OCI-M1 (cell line): ENCODE results near the gene TRPM3.

Experiments used
- DNase-seq: peaks from one replicate; lab custom pipeline; 2025; lab: John Stamatoyannopoulos, UW

Gene TRPM3

GRCh38 chr9:70580606-70581195 lies 540.7 kb downstream of the TRPM3 start:
- DNase-seq = peak; percentile 19

- DNase-seq = no peak
These were observed 541.7 kb downstream of the TRPM3 start for GRCh38 chr9:70579686-70580085.

GRCh38 chr9:70578720-70579119 lies 542.7 kb downstream of the TRPM3 start:
- DNase-seq = peak; percentile 14

- DNase-seq = no peak
These were observed 543.8 kb downstream of the TRPM3 start for GRCh38 chr9:70577671-70578070.

GRCh38 chr9:70576116-70576515 lies 545.3 kb downstream of the TRPM3 start:
- DNase-seq = no peak

GRCh38 chr9:70574151-70574837 lies 547.1 kb downstream of the TRPM3 start:
- no peak for DNase-seq

- DNase-seq = no peak
These were observed 548.1 kb downstream of the TRPM3 start for GRCh38 chr9:70573308-70573707.

GRCh38 chr9:70571258-70571657 lies 550.2 kb downstream of the TRPM3 start:
- no peak for DNase-seq

- DNase-seq = no peak
These were observed 551.6 kb downstream of the TRPM3 start for GRCh38 chr9:70569791-70570190.

- DNase-seq = no peak
These were observed 552.2 kb downstream of the TRPM3 start for GRCh38 chr9:70569070-70569772.

- DNase-seq = no peak
These were observed 553.9 kb downstream of the TRPM3 start for GRCh38 chr9:70567511-70567910.

- DNase-seq = peak; percentile 9
These were observed 554.7 kb downstream of the TRPM3 start for GRCh38 chr9:70566751-70567150.

- DNase-seq = no peak
These were observed 555.4 kb downstream of the TRPM3 start for GRCh38 chr9:70566066-70566465.

- DNase-seq = no peak
These were observed 556.7 kb downstream of the TRPM3 start for GRCh38 chr9:70564468-70565335.

GRCh38 chr9:70563431-70564204 lies 557.8 kb downstream of the TRPM3 start:
- DNase-seq = peak; percentile 76

GRCh38 chr9:70563010-70563409 lies 558.4 kb downstream of the TRPM3 start:
- DNase-seq = no peak

- DNase-seq = no peak
These were observed 559.5 kb downstream of the TRPM3 start for GRCh38 chr9:70561786-70562395.

- no peak for DNase-seq
These were observed 560.3 kb downstream of the TRPM3 start for GRCh38 chr9:70561111-70561510.

- DNase-seq = no peak
These were observed 562.3 kb downstream of the TRPM3 start for GRCh38 chr9:70559102-70559501.

GRCh38 chr9:70557661-70558369 lies 563.6 kb downstream of the TRPM3 start:
- no peak for DNase-seq
